WTC11 (cell line): ENCODE measurements around the gene C1orf35. TPM values are rescaled to one million over a fixed set of nuclear protein-coding genes. Genes with fewer than 3 reads are reported as not detected.

Experiments used
- ATAC-seq: fragments of 200-7000 bp; cut with Tn5 transposase; 2 replicates; pipeline ENCODE4 v1.10.0; 2021; ENCODE audit warnings: mild to moderate bottlenecking, moderate library complexity
- CTCF ChIA-PET: fragments of 300-600 bp; sonication (Branson Sonifier 250); formaldehyde crosslinking; loops from one replicate; lab custom pipeline; 2021; ENCODE audit warnings: antibody characterized with exemption; lab: Charles Lee
- POLR2A ChIA-PET: fragments of 350-600 bp; sonication (Branson Sonifier 250); formaldehyde crosslinking; loops from one replicate; lab custom pipeline; 2021; ENCODE audit warnings: antibody characterized with exemption; lab: Charles Lee
- DNase-seq: peaks from one replicate; pipeline ENCODE4 v3.0.0; 2021; ENCODE audit warnings: low spot score
- H3K27ac Mint-ChIP-seq: 2 replicates; pipeline ENCODE4 v1.8.0; 2021; ENCODE audit warnings: mixed read lengths
- H3K27me3 Mint-ChIP-seq: 2 replicates; pipeline ENCODE4 v1.8.0; 2021; ENCODE audit warnings: low read depth, mild to moderate bottlenecking, moderate library complexity, mixed read lengths
- H3K36me3 Mint-ChIP-seq: 2 replicates; pipeline ENCODE4 v1.8.0; 2021; ENCODE audit warnings: mixed read lengths
- H3K4me1 Mint-ChIP-seq: 2 replicates; pipeline ENCODE4 v1.8.0; 2022; ENCODE audit warnings: mixed read lengths
- H3K4me3 Mint-ChIP-seq: 2 replicates; pipeline ENCODE4 v1.8.0; 2021; ENCODE audit warnings: mild to moderate bottlenecking, moderate library complexity, mixed read lengths
- H3K9me3 Mint-ChIP-seq: 2 replicates; pipeline ENCODE4 v1.8.0; 2021; ENCODE audit warnings: mixed read lengths
- AFF4 ChIP-seq: sonication (generic); formaldehyde crosslinking; IDR thresholded peaks from 2 replicates; pipeline ENCODE4 v1.8.1; 2023; ENCODE audit warnings: mild to moderate bottlenecking, missing genetic modification reagents, borderline replicate concordance
- AR ChIP-seq: fragments of 250-450 bp; sonication (Bioruptor Pico); IDR thresholded peaks from 2 replicates; pipeline ENCODE4 v1.9.0; 2021; ENCODE audit warnings: mild to moderate bottlenecking
- FOXJ3 ChIP-seq: sonication (generic); formaldehyde crosslinking; IDR thresholded peaks from 2 replicates; pipeline ENCODE4 v1.9.0; 2021; ENCODE audit warnings: missing genetic modification reagents, mild to moderate bottlenecking, borderline replicate concordance
- HMGXB4 ChIP-seq: sonication (generic); formaldehyde crosslinking; IDR thresholded peaks from 2 replicates; pipeline ENCODE4 v1.8.1; 2023; ENCODE audit warnings: mild to moderate bottlenecking, moderate library complexity, missing genetic modification reagents
- JAZF1 ChIP-seq: fragments of 250-450 bp; sonication (Bioruptor Pico); IDR thresholded peaks from 2 replicates; pipeline ENCODE4 v1.9.0; 2021; ENCODE audit warnings: moderate library complexity, mild to moderate bottlenecking, inconsistent platforms
- NFE2L1 ChIP-seq: sonication (generic); formaldehyde crosslinking; IDR thresholded peaks from 2 replicates; pipeline ENCODE4 v1.8.1; 2023; ENCODE audit warnings: missing genetic modification reagents
- PRDM15 ChIP-seq: sonication (generic); formaldehyde crosslinking; IDR thresholded peaks from 2 replicates; pipeline ENCODE4 v1.8.0; 2022; ENCODE audit warnings: missing genetic modification reagents
- PRRX2 ChIP-seq: fragments of 250-450 bp; sonication (Bioruptor Pico); IDR thresholded peaks from 2 replicates; pipeline ENCODE4 v1.8.0; 2021; ENCODE audit warnings: mild to moderate bottlenecking
- TCF7 ChIP-seq: sonication (generic); formaldehyde crosslinking; IDR thresholded peaks from 2 replicates; pipeline ENCODE4 v1.8.0; 2022; ENCODE audit warnings: mild to moderate bottlenecking, low read depth, missing genetic modification reagents, moderate library complexity
- USF2 ChIP-seq: sonication (generic); formaldehyde crosslinking; IDR thresholded peaks from 2 replicates; pipeline ENCODE4 v1.8.1; 2023; ENCODE audit warnings: mild to moderate bottlenecking, missing genetic modification reagents, moderate library complexity
- ZBTB21 ChIP-seq: sonication (generic); formaldehyde crosslinking; IDR thresholded peaks from 2 replicates; pipeline ENCODE4 v1.8.1; 2023; ENCODE audit warnings: mild to moderate bottlenecking, missing genetic modification reagents, borderline replicate concordance
- ZNF121 ChIP-seq: sonication (generic); formaldehyde crosslinking; IDR thresholded peaks from 2 replicates; pipeline ENCODE4 v1.8.0; 2023; ENCODE audit warnings: missing genetic modification reagents
- ZNF138 ChIP-seq: sonication (generic); formaldehyde crosslinking; conservative IDR thresholded peaks from 2 replicates; pipeline ENCODE4 v1.8.1; 2022; ENCODE audit warnings: mild to moderate bottlenecking, moderate library complexity, missing genetic modification reagents
- ZNF317 ChIP-seq: sonication (generic); formaldehyde crosslinking; IDR thresholded peaks from 2 replicates; pipeline ENCODE4 v1.8.1; 2023; ENCODE audit warnings: low read depth, mild to moderate bottlenecking, moderate library complexity, missing genetic modification reagents, borderline replicate concordance
- ZNF671 ChIP-seq: fragments of 250-450 bp; sonication (Bioruptor Pico); IDR thresholded peaks from 2 replicates; pipeline ENCODE4 v1.8.0; 2021; ENCODE audit warnings: mild to moderate bottlenecking
- ZSCAN18 ChIP-seq: fragments of 250-450 bp; sonication (Bioruptor Pico); IDR thresholded peaks from 2 replicates; pipeline ENCODE4 v2.1.2; 2022; ENCODE audit warnings: mild to moderate bottlenecking, moderate library complexity
- total RNA-seq: library from RNA; stranded (reverse); gene quantifications from 3 replicates; pipeline ENCODE4 v1.2.3, GENCODE V29; 2021
- TF ChIP-seq, protein P1 (sequence below): sonication (generic); formaldehyde crosslinking; IDR thresholded peaks from 2 replicates; pipeline ENCODE4 v1.8.1; 2022; ENCODE audit warnings: mild to moderate bottlenecking, moderate library complexity, missing genetic modification reagents
- TF ChIP-seq, protein P2 (sequence below): sonication (generic); formaldehyde crosslinking; IDR thresholded peaks from 2 replicates; pipeline ENCODE4 v1.8.1; 2022; ENCODE audit warnings: mild to moderate bottlenecking, missing genetic modification reagents, moderate library complexity, borderline replicate concordance

C1orf35 gene
- total RNA-seq, 1 experiment from 2014 or later: 33.8 TPM

- TF ChIP-seq TCF7 (no peak), AR (no peak), PRRX2 (CRISPR knock-in tag) (no peak), ZNF671 (no peak), ZBTB21 (CRISPR knock-in tag) (no peak), AFF4 (no peak), ZNF317 (CRISPR knock-in tag) (no peak), ZNF121 (no peak), ZNF138 (CRISPR knock-in tag) (no peak), ZSCAN18 (CRISPR knock-in tag) (no peak), FOXJ3 (CRISPR knock-in tag) (no peak), USF2 (CRISPR knock-in tag) (no peak), PRDM15 (CRISPR knock-in tag) (no peak), JAZF1 (no peak), HMGXB4 (CRISPR knock-in tag) (no peak), NFE2L1 (no peak)
- TF ChIP-seq, protein P1, sequence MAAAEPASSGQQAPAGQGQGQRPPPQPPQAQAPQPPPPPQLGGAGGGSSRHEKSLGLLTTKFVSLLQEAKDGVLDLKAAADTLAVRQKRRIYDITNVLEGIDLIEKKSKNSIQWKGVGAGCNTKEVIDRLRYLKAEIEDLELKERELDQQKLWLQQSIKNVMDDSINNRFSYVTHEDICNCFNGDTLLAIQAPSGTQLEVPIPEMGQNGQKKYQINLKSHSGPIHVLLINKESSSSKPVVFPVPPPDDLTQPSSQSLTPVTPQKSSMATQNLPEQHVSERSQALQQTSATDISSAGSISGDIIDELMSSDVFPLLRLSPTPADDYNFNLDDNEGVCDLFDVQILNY (CRISPR knock-in tag): no peak
- TF ChIP-seq, protein P2, sequence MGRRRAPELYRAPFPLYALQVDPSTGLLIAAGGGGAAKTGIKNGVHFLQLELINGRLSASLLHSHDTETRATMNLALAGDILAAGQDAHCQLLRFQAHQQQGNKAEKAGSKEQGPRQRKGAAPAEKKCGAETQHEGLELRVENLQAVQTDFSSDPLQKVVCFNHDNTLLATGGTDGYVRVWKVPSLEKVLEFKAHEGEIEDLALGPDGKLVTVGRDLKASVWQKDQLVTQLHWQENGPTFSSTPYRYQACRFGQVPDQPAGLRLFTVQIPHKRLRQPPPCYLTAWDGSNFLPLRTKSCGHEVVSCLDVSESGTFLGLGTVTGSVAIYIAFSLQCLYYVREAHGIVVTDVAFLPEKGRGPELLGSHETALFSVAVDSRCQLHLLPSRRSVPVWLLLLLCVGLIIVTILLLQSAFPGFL (CRISPR knock-in tag): no peak
- peaks cover 7% of the 10 kb centered on the region; the same call in 1 of the 2 replicates for H3K4me1 Mint-ChIP-seq
- POLR2A ChIA-PET: no interaction called here
- CTCF ChIA-PET: interaction anchor here (1.1 to 1.4 kb wide), 3 partner anchors 13 to 22 kb away, joined by 3 to 6 read pairs (median 3); no protein-coding TSS in a partner anchor
- H3K4me3 Mint-ChIP-seq: no peak overlapping the region
- DNase-seq: no peak
- H3K36me3 Mint-ChIP-seq: no peaks in the 10 kb centered on the region
- ATAC-seq: no peak
- H3K9me3 Mint-ChIP-seq: no peaks in the 10 kb centered on the region
- H3K27ac Mint-ChIP-seq: peak overlapping the region; percentile 59; the same call in 1 of the 2 replicates
- no peaks in the 10 kb centered on the region for H3K27me3 Mint-ChIP-seq
Measured at GRCh38 chr1:228143480-228144192, 40.5 kb upstream of the C1orf35 start.
